Stimulated activated naive B cell treated with anti-CD40 and anti-IgM and Interleukin-4, amounts not matched to agents 10 μg/mL and 1 μg/mL and 100 μg/mL, for 72 hours (primary cell): Measurements from ENCODE around the gene RBP2.

Experiments used
- ATAC-seq, 2 donors: fragments of 150-1000 bp; cut with Tn5 transposase; replicated peaks; 2 replicates each; pipeline ENCODE4 v1.10.0; 2021; ENCODE audit warnings: moderate library complexity in 1 of 2
- DNase-seq: peaks from one replicate; pipeline ENCODE4 v3.0.0; 2021
- H3K27ac Mint-ChIP-seq: one replicate; pipeline ENCODE4 v1.8.0; 2022; ENCODE audit warnings: mild to moderate bottlenecking, mixed read lengths
- H3K27me3 Mint-ChIP-seq, 2 donors: one replicate each; pipeline ENCODE4 v1.8.0; 2022; ENCODE audit warnings: mixed read lengths in 2 of 2
- H3K36me3 Mint-ChIP-seq, 2 donors: one replicate each; pipeline ENCODE4 v1.8.0; 2022; ENCODE audit warnings: mixed read lengths in 2 of 2, mild to moderate bottlenecking in 1 of 2
- H3K4me1 Mint-ChIP-seq, 2 donors: one replicate each; pipeline ENCODE4 v1.8.0; 2022; ENCODE audit warnings: mixed read lengths in 2 of 2, mild to moderate bottlenecking in 1 of 2
- H3K4me3 Mint-ChIP-seq, 2 donors: one replicate each; pipeline ENCODE4 v1.8.0; 2022; ENCODE audit warnings: mild to moderate bottlenecking in 2 of 2, mixed read lengths in 2 of 2, moderate library complexity in 1 of 2
- H3K9me3 Mint-ChIP-seq, 2 donors: one replicate each; pipeline ENCODE4 v1.8.0; 2022; ENCODE audit warnings: mixed read lengths in 2 of 2, mild to moderate bottlenecking in 1 of 2

RBP2 gene

DNA sequence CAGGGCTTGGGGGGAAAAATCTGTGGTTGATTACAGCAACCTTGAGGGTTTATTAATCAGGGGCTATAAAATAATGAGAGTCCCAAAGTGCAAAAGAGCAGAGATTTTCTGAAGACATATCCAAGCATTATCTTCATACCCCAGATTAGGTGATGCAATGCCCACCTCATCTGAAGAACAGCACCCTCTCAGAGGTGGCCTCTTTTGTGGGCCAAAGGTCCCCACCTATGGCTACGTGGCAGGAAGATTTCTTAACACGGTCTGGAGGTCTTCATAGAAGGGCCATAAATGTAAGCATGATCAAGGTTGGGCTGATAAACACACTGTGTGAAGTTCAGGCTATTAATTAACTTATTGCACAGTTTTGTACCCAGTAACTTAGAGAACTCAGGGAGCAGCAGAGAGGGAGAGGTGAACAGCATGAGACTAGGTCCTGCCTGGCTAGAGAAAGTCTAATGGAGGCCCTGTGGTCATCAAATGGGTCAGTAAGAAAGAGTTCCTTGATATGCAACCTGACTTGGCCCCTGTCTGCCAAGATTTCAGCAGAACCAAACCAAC is 29.6 kb upstream of the RBP2 start:
- Mint-ChIP-seq H3K27me3 (no peaks in the 10 kb centered on the region), H3K9me3 (no peaks in the 10 kb centered on the region), H3K36me3 (no peaks in the 10 kb centered on the region), H3K4me1 (no peaks in the 10 kb centered on the region), H3K4me3 (no peak overlapping the region), H3K27ac (no peak overlapping the region)
- DNase-seq (no peak), ATAC-seq (no peak)

- no peak for ATAC-seq
- Mint-ChIP-seq H3K4me1 (no peaks in the 10 kb centered on the region), H3K9me3 (peaks cover 4 to 5% of the 10 kb centered on the region in 2 donors), H3K27me3 (no peaks in the 10 kb centered on the region), H3K4me3 (no peak overlapping the region), H3K36me3 (peaks cover 0 to 5% of the 10 kb centered on the region in 2 donors), H3K27ac (no peak overlapping the region)
- no peak for DNase-seq
Measured at GRCh38 chr3:139499536-139499935, 23.2 kb upstream of the RBP2 start.

- peaks cover 0 to 13% of the 10 kb centered on the region in 2 donors for H3K27me3 Mint-ChIP-seq
- H3K9me3 Mint-ChIP-seq: peaks cover 20 to 22% of the 10 kb centered on the region in 2 donors
- peaks cover 9 to 28% of the 10 kb centered on the region in 2 donors for H3K36me3 Mint-ChIP-seq
- no peak overlapping the region for H3K4me3 Mint-ChIP-seq
- H3K4me1 Mint-ChIP-seq: peaks cover 0 to 2% of the 10 kb centered on the region in 2 donors
- ATAC-seq: no peak
- H3K27ac Mint-ChIP-seq: no peak overlapping the region
- no peak for DNase-seq
Measured at GRCh38 chr3:139493826-139494385, 17.6 kb upstream of the RBP2 start.

DNA sequence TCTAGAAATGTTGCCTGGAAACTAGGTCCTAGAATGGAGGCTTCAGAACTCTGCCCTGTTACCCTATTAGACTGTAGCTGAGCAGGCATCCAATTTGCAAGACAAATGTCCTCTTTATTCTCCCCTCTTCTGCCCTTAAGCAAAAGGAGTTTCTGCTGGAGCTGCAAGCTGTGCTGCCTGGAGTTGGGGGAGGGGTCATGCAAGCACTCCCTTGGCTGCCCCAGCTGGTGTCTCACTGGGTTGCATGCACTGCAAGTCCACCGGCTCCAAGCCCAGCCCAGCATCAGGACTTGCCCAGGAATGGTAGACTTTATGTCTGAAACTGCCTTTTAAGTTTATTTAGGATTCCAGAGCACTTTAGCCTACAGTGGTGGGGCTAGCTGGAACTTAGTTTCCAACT is 15.7 kb upstream of the RBP2 start:
- Mint-ChIP-seq H3K4me1 (peaks cover 0 to 2% of the 10 kb centered on the region in 2 donors), H3K4me3 (no peak overlapping the region), H3K36me3 (peaks cover 12 to 33% of the 10 kb centered on the region in 2 donors), H3K9me3 (peaks cover 24% of the 10 kb centered on the region in 2 donors), H3K27ac (no peak overlapping the region), H3K27me3 (peaks cover 0 to 13% of the 10 kb centered on the region in 2 donors)
- DNase-seq (no peak), ATAC-seq (no peak)

- H3K9me3 Mint-ChIP-seq: peaks cover 22 to 24% of the 10 kb centered on the region in 2 donors
- peaks cover 0 to 2% of the 10 kb centered on the region in 2 donors for H3K4me1 Mint-ChIP-seq
- DNase-seq (no peak), ATAC-seq (no peak)
- H3K4me3 Mint-ChIP-seq: no peak overlapping the region
- peaks cover 12 to 33% of the 10 kb centered on the region in 2 donors for H3K36me3 Mint-ChIP-seq
- peaks cover 0 to 13% of the 10 kb centered on the region in 2 donors for H3K27me3 Mint-ChIP-seq
- H3K27ac Mint-ChIP-seq: no peak overlapping the region
Measured at GRCh38 chr3:139491027-139491700, 14.8 kb upstream of the RBP2 start.

GRCh38 chr3:139482206-139482605 is 5.9 kb upstream of the RBP2 start:
- no peaks in the 10 kb centered on the region for H3K9me3 Mint-ChIP-seq
- H3K27ac Mint-ChIP-seq: no peak overlapping the region
- no peak for DNase-seq
- ATAC-seq: no peak
- no peaks in the 10 kb centered on the region for H3K36me3 Mint-ChIP-seq
- peaks cover 0 to 3% of the 10 kb centered on the region in 2 donors for H3K27me3 Mint-ChIP-seq
- no peak overlapping the region for H3K4me3 Mint-ChIP-seq
- no peaks in the 10 kb centered on the region for H3K4me1 Mint-ChIP-seq

DNA sequence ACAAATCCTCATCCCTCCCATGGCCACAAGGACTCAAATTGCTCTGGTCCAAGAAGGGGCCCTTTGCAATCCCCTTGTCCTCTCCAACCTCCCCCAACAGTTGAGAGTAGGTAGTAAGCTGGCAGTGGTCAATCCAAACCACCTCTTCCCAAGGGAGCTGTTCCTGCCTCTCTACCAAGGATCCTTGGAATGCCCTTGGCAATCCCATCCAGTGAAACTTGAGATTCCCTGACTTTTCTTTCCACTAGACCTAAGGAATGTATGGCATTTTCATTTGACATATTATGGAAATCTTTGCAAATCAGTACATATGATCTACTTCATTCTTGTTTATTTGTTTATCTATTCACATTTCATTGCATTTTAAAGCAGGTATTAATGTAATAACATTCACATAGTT is 4.8 kb upstream of the RBP2 start:
- Mint-ChIP-seq H3K27ac (no peak overlapping the region), H3K4me1 (no peaks in the 10 kb centered on the region)
- DNase-seq: no peak

GRCh38 chr3:139480585-139480984 is 4.3 kb upstream of the RBP2 start:
- H3K4me1 Mint-ChIP-seq: no peaks in the 10 kb centered on the region
- DNase-seq (no peak), ATAC-seq (no peak)
- no peak overlapping the region for H3K4me3 Mint-ChIP-seq
- H3K27me3 Mint-ChIP-seq: peaks cover 0 to 3% of the 10 kb centered on the region in 2 donors
- H3K27ac Mint-ChIP-seq: no peak overlapping the region
- no peaks in the 10 kb centered on the region for H3K36me3 Mint-ChIP-seq
- no peaks in the 10 kb centered on the region for H3K9me3 Mint-ChIP-seq

More for the DNA sequence above, 4.8 kb upstream of the RBP2 start:
- H3K4me3 Mint-ChIP-seq: no peak overlapping the region
- H3K36me3 Mint-ChIP-seq: no peaks in the 10 kb centered on the region
- no peak for ATAC-seq
- H3K9me3 Mint-ChIP-seq: no peaks in the 10 kb centered on the region
- peaks cover 0 to 3% of the 10 kb centered on the region in 2 donors for H3K27me3 Mint-ChIP-seq

GRCh38 chr3:139477710-139478640 is 1.7 kb upstream of the RBP2 start:
- Mint-ChIP-seq H3K9me3 (no peaks in the 10 kb centered on the region), H3K4me1 (no peaks in the 10 kb centered on the region), H3K27me3 (peaks cover 0 to 3% of the 10 kb centered on the region in 2 donors), H3K27ac (no peak overlapping the region), H3K4me3 (no peak overlapping the region), H3K36me3 (no peaks in the 10 kb centered on the region)
- no peak for ATAC-seq
- DNase-seq: no peak

DNA sequence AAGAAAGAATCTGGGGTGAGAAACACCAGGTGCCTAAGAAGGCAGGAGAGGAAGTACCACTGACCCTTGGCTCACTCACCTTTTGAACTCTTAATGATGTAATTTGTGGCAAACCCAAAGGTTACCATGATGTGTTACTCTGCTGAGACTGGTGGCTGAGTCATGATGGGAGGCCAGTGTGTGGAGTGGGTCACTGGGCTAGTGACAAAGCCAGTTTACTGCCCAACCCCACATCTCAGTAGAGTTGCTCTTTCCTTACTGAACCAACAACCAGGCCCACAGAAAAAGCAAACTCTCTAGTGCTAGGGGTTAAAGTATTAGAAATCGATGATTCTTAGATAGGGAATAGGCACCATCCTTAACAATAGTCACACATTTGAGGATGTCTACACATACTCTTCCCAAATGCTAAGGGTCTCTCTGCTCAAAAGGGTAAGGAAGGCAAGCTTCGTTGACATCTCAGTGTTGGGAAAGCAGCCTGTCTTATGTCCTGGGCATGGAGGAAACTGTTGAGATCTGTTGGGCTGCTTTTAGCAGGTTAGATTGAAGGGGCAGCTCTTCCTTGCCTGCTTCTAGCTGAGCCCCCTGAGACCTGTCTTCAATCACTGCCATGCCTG is 3.1 kb downstream of the RBP2 start:
- Mint-ChIP-seq H3K4me3 (no peak overlapping the region), H3K36me3 (no peaks in the 10 kb centered on the region), H3K27me3 (peaks cover 0 to 3% of the 10 kb centered on the region in 2 donors), H3K4me1 (no peaks in the 10 kb centered on the region), H3K9me3 (no peaks in the 10 kb centered on the region), H3K27ac (no peak overlapping the region)
- ATAC-seq (peak; percentile 53 to 63), DNase-seq (no peak)

DNA sequence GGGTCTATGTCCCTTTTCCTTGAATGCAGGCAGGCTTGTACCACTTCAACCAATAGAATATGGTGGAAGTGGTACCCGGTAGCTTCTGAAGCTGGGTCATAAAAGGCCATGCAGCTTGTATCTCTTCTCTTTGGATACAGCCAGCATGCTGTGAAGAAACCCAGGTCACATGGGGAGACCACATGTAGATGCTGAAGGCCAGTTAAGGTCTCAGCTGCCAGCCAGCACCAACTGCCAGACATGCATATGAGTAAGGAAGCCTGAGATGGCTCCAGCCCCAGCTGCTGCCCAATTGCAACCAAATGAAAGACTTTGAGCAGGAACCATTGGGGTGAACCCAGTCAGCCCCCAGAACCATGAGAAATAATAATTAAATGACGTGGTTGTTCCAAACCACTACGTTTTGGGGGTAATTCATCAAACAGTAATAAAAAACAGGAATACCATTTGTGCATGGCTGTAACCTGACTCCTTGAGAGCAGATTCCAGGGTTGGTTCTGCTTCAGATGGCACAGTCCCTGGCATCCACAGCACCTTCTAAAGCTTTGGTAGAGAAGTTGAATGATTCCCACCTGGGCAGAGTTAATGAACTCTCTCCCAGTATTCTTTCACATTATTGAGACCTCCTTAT is 3.8 kb downstream of the RBP2 start:
- no peak overlapping the region for H3K27ac Mint-ChIP-seq
- no peaks in the 10 kb centered on the region for H3K4me1 Mint-ChIP-seq
- ATAC-seq (no peak), DNase-seq (no peak)
- H3K27me3 Mint-ChIP-seq: peaks cover 0 to 2% of the 10 kb centered on the region in 2 donors
- no peaks in the 10 kb centered on the region for H3K9me3 Mint-ChIP-seq
- H3K36me3 Mint-ChIP-seq: no peaks in the 10 kb centered on the region
- no peak overlapping the region for H3K4me3 Mint-ChIP-seq

GRCh38 chr3:139470199-139470598 is 6.1 kb downstream of the RBP2 start:
- Mint-ChIP-seq H3K4me1 (no peaks in the 10 kb centered on the region), H3K27ac (no peak overlapping the region), H3K4me3 (no peak overlapping the region), H3K36me3 (no peaks in the 10 kb centered on the region), H3K9me3 (no peaks in the 10 kb centered on the region), H3K27me3 (no peaks in the 10 kb centered on the region)
- no peak for DNase-seq
- ATAC-seq: no peak

GRCh38 chr3:139468399-139468798 is 7.9 kb downstream of the RBP2 start:
- no peaks in the 10 kb centered on the region for H3K27me3 Mint-ChIP-seq
- H3K4me3 Mint-ChIP-seq: no peak overlapping the region
- no peak overlapping the region for H3K27ac Mint-ChIP-seq
- no peaks in the 10 kb centered on the region for H3K36me3 Mint-ChIP-seq
- DNase-seq (no peak), ATAC-seq (no peak)
- no peaks in the 10 kb centered on the region for H3K4me1 Mint-ChIP-seq
- H3K9me3 Mint-ChIP-seq: peaks cover 0 to 2% of the 10 kb centered on the region in 2 donors

- ATAC-seq (no peak), DNase-seq (no peak)
- Mint-ChIP-seq H3K4me3 (no peak overlapping the region), H3K27ac (no peak overlapping the region), H3K27me3 (no peaks in the 10 kb centered on the region), H3K36me3 (no peaks in the 10 kb centered on the region), H3K9me3 (peaks cover 0 to 2% of the 10 kb centered on the region in 2 donors), H3K4me1 (no peaks in the 10 kb centered on the region)
Measured at GRCh38 chr3:139466360-139466759, 10.0 kb downstream of the RBP2 start.
